DND-41 (cell line): ENCODE results near the gene MOB4.

Source experiments
- ATAC-seq: fragments of 200-7000 bp; cut with Tn5 transposase; 3 replicates; pipeline ENCODE4 v1.9.1; 2021; ENCODE audit warnings: low read depth; ENCODE audit not compliant: insufficient read depth
- DNase-seq: peaks from one replicate; pipeline ENCODE4 v3.0.0-alpha.2; 2020
- H2AFZ ChIP-seq: 2 replicates; pipeline ENCODE4 v1.6.0; 2012; ENCODE audit warnings: low read depth, low read length
- H3K27ac ChIP-seq: 2 replicates; pipeline ENCODE4 v1.5.1; 2012; ENCODE audit warnings: low read length, inconsistent platforms
- H3K27me3 ChIP-seq: fragments of 200-600 bp; sonication (generic); 2 replicates; pipeline ENCODE4 v1.6.0; 2012; ENCODE audit warnings: low read length, mild to moderate bottlenecking, inconsistent platforms; ENCODE audit not compliant: insufficient read depth, poor library complexity
- H3K36me3 ChIP-seq: 2 replicates; pipeline ENCODE4 v1.5.1; 2012; ENCODE audit warnings: low read length, inconsistent platforms; ENCODE audit not compliant: insufficient read depth
- H3K4me1 ChIP-seq: 2 replicates; pipeline ENCODE4 v1.5.1; 2012; ENCODE audit warnings: mild to moderate bottlenecking, low read length; ENCODE audit not compliant: insufficient read depth
- H3K4me2 ChIP-seq: 2 replicates; pipeline ENCODE4 v1.6.0; 2012; ENCODE audit warnings: mild to moderate bottlenecking, moderate library complexity, low read length, inconsistent platforms; ENCODE audit not compliant: insufficient read depth
- H3K4me3 ChIP-seq, 2 experiments: fragments of 200-600 bp in 1 of 2; shearing (Covaris generic) in 1 of 2; 2 replicates each; pipeline ENCODE4 v1.5.1; 2012 to 2016; ENCODE audit warnings: inconsistent platforms in 2 of 2, low read length in 2 of 2, mild to moderate bottlenecking in 2 of 2, low read depth in 1 of 2, moderate library complexity in 1 of 2
- H3K79me2 ChIP-seq: 2 replicates; pipeline ENCODE4 v1.6.0; 2012; ENCODE audit warnings: low read length, inconsistent platforms; ENCODE audit not compliant: insufficient read depth
- H3K9ac ChIP-seq: 2 replicates; pipeline ENCODE4 v1.6.0; 2012; ENCODE audit warnings: low read depth, mild to moderate bottlenecking, inconsistent platforms, low read length, moderate library complexity
- H3K9me3 ChIP-seq: 2 replicates; pipeline ENCODE4 v1.5.1; 2012; ENCODE audit warnings: low read length, moderate library complexity, mild to moderate bottlenecking, inconsistent platforms; ENCODE audit not compliant: insufficient read depth, severe bottlenecking
- H4K20me1 ChIP-seq: 2 replicates; pipeline ENCODE4 v1.6.0; 2012; ENCODE audit warnings: low read length; ENCODE audit not compliant: insufficient read depth
- CTCF ChIP-seq: IDR thresholded peaks from 2 replicates; pipeline ENCODE4 v1.5.1; 2012; ENCODE audit warnings: borderline replicate concordance, low read length, moderate library complexity, mild to moderate bottlenecking; ENCODE audit not compliant: poor library complexity, severe bottlenecking; ENCODE audit errors: extremely low read depth
- EZH2 ChIP-seq: IDR thresholded peaks from 3 replicates; pipeline ENCODE4 v1.6.1; 2012; ENCODE audit warnings: borderline replicate concordance, low read depth, mild to moderate bottlenecking, moderate library complexity, low read length, inconsistent platforms; ENCODE audit not compliant: severe bottlenecking

Gene MOB4

GRCh38 chr2:197498235-197498936, 17.5 kb upstream of the MOB4 start:
- Histone ChIP-seq H3K36me3 (peaks cover 79% of the 10 kb centered on the region), H2AFZ (no peak overlapping the region), H3K79me2 (peaks cover 96% of the 10 kb centered on the region), H3K9ac (peak overlapping the region; percentile 74), H3K27ac (peak overlapping the region; percentile 75), H3K4me2 (peak overlapping the region; percentile 80), H3K9me3 (no peaks in the 10 kb centered on the region), H4K20me1 (peaks cover 48% of the 10 kb centered on the region), H3K4me3 (peak overlapping the region; percentile 53 to 73), H3K4me1 (peaks cover 64% of the 10 kb centered on the region), H3K27me3 (no peaks in the 10 kb centered on the region)
- ATAC-seq = no peak
- no peak for DNase-seq
- TF ChIP-seq CTCF = no peak
- no peak for TF ChIP-seq EZH2

DNA sequence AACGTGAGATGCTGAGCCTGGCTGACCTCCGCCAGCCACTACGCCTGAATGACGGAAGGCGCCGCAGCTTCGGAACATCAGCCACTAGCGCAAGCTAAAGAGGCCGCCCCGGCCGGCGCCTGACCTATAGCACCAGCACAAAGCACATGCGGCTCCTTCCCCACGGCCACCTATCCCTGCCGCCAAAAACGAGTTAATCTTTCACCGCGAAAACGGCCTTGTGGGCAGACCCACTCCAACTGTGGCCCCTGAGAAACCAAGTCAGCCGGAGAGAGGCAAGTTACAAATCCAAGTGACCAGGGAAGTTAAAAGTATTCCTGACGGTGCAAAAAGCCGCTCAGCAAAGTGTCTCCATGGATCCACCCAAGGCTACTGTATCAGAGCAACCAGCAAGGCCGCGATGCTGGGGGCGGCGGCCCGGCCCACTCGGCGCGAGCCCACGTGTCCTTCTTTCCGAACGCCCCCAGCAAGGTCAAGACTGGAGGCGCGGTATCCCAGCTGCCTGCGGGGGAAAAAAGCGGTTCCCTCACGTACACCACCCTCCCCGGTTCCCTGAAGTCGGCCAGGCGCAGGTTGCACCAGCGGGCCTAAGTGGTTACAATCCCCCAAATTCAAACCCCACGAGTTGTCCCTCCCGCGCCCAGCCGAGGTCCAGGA, 16.8 kb upstream of the MOB4 start:
- H4K20me1 ChIP-seq = peaks cover 44% of the 10 kb centered on the region
- H3K4me1 ChIP-seq = peaks cover 61% of the 10 kb centered on the region
- H3K79me2 ChIP-seq = peaks cover 96% of the 10 kb centered on the region
- H3K27me3 ChIP-seq = no peaks in the 10 kb centered on the region
- no peaks in the 10 kb centered on the region for H3K9me3 ChIP-seq
- peak overlapping the region; percentile 68 for H2AFZ ChIP-seq
- peak overlapping the region; percentile 80 for H3K4me2 ChIP-seq
- peak overlapping the region; percentile 53 to 73 for H3K4me3 ChIP-seq
- peak; percentile 14 for ATAC-seq
- TF ChIP-seq EZH2 (no peak), CTCF (no peak)
- peak overlapping the region; percentile 74 for H3K9ac ChIP-seq
- H3K36me3 ChIP-seq = peaks cover 79% of the 10 kb centered on the region
- peak overlapping the region; percentile 75 for H3K27ac ChIP-seq
- peak; percentile 47 for DNase-seq

DNA sequence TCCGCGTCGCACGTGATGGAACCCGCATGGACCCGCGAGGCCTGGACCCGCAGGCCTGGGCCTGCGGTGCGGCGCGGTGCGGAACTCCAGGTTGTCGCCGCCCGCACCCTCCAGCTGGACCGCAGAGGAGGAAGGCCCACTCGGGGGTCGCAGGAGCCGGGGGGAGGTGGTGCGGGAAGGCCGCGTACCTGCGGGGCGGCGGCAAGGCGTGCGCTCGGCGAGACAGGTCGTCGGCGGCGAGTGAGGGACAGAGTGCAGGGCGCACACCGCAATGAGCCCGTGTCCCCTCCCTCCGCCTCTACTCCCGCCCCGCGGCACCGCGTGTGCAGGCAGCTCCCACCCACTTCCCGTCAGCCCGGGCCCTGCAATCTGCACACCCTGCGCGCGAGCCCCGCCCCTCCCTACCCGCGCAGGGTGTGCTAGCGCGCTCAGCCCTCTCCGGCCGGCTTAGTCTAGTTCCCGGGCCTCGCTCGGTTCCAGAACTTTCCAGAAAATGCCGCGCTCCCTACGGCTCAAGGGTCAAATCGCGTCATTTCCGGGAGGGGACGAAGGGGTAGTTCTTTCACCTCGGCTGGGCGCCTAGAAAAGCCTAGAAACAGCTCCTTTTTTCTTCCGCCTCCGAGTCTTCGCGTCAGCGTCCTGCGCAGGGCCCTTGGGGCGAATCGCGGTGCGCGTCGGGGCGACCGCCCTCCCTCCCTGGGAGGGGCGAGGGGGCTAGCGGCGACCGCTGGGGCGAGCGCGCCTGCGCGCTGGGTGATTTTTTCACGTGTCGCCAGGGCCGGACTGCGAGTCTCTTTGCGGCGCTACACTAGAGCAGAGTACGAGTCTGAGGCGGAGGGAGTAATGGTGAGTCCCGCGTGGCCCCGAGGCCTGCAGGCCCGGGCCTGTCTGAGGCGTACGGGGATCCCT, 16.0 kb upstream of the MOB4 start, which contains the start of the genes HSPD1 and HSPE1:
HSPD1 (minus strand) TSS at position 247 of the 909 bp plus-strand sequence. CDS start 992 bp downstream, outside the sequence.
HSPE1 (plus strand) TSS at position 786 of the 909 bp plus-strand sequence; CDS start at position 844, 58 bp downstream.
- no peaks in the 10 kb centered on the region for H3K9me3 ChIP-seq
- ATAC-seq (peak; percentile 80), DNase-seq (peak; percentile 99)
- H3K4me3 ChIP-seq = peak within 1 kb of the TSS; percentile 73 to 92
- TF ChIP-seq EZH2 = no peak
- peaks cover 55% of the 10 kb centered on the region for H3K4me1 ChIP-seq
- no peaks in the 10 kb centered on the region for H3K27me3 ChIP-seq
- H3K9ac ChIP-seq = peak within 1 kb of the TSS; percentile 74
- peaks cover 46% of the 10 kb centered on the region for H4K20me1 ChIP-seq
- H3K36me3 ChIP-seq = peaks cover 79% of the 10 kb centered on the region
- H3K27ac ChIP-seq = peak within 1 kb of the TSS; percentile 79
- H2AFZ ChIP-seq = peak within 1 kb of the TSS; percentile 68
- H3K4me2 ChIP-seq = peak within 1 kb of the TSS; percentile 80
- peaks cover 94% of the 10 kb centered on the region for H3K79me2 ChIP-seq
